NCI-H187 treated with DMSO at 0.1 percent for 48 hours (cell line): Measurements from ENCODE around the gene CAVIN1.
"Not testable (repeated sequence)": the region's sequence is repeated elsewhere in the genome, so short reads cannot be mapped to it uniquely, and the experiment has no call there.

Experiments used
- DNase-seq: peaks from one replicate; lab custom pipeline; 2025; lab: John Stamatoyannopoulos, UW

Gene CAVIN1

GRCh38 chr17:42429726-42430447, 6.8 kb upstream of the CAVIN1 start:
- no peak for DNase-seq

DNA sequence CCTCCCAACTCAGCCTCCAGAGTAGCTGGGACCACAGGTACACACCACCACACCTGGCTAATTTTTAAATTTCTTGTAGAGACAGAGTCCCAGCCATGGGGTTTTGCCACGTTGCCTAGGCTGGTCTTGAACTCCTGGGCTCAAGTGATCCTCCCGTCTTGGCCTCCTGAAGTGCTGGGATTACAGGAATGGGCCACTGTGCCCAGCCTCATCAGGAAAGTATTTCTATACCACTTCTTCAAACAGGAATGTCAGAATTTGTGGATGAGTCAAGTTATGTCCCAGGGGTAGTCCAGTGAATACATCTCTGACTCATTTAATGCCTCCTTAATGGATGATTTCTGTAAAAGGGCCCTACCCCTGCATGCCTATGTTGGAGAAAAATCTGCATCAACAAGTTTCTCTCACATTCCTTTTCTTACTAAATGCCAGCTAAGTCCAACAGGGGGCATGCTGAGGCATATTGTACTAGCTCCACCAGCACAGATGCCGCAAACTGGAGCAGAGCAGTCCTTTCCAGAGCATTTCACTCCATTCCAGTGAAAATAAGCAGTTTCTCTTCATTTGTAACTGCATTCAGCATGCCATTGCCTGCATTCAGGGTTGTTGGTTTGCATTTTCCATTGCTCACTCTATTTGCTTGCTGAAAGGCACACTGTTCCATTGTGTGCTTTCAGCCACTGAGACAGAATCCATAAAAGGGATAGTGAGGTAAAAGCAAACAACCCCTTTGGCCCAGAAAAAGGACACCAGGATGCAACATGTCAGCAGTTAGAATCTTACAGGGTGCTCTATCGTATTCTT, 5.3 kb upstream of the CAVIN1 start:
- no peak for DNase-seq

DNA sequence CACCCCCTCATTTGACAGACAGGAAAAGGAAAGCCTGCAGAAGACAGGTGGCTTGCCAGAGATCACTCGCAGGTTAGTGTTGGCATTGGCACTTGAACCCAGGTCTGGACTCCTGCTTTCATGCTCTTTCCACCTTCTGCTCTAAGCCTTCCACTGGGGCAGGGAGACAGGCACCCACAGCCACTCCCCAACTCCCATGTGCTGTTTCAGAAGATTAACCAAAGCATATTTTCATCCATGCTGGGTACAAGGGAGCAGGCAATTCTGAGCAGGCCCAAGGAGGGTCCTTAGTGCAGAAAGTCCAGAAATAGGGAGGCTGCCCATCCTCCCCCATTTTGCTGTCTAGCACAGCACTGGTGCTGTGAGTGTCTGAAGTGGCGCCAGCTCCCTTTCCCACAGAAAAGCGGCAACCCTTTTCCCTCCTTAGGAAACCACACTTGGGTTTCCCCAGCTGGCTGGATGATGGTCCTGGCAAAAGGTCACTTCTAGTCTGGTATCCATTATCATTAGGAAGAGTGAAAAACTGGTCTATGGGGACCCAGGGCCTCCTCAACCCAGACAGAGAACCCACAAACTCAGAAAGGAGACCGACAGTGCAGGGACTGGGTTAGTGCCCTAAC, 2.0 kb upstream of the CAVIN1 start:
- DNase-seq: no peak

- DNase-seq: no peak
Measured at GRCh38 chr17:42423766-42424165, 710 bp upstream of the CAVIN1 start.

- DNase-seq: no peak
Measured at GRCh38 chr17:42422412-42422957, 571 bp downstream of the CAVIN1 start.

- DNase-seq: no peak
Measured at GRCh38 chr17:42421507-42422338, 1.3 kb downstream of the CAVIN1 start.

DNA sequence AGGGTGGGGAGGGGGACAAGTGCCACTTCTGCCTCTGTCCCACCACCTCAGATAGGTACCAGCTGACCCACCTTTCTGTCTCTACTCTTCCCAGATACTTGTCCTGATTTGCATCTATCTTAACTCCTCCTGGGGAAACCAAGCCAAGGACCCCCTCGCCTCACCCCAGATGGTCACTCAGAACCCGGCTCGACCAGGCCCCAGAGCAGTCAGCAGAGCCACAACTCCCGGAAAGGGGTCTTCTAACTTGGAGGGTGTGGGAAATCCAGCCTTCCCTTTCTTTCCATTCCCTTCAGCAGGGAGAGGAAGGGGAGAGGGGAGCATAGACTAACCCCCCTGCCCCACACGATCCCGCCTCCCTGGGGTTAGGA, 1.9 kb downstream of the CAVIN1 start:
- DNase-seq: no peak

- not testable (repeated sequence) for DNase-seq
Measured at GRCh38 chr17:42417981-42418380, 5.1 kb downstream of the CAVIN1 start.

GRCh38 chr17:42414704-42415409, 8.2 kb downstream of the CAVIN1 start:
- no peak for DNase-seq

DNA sequence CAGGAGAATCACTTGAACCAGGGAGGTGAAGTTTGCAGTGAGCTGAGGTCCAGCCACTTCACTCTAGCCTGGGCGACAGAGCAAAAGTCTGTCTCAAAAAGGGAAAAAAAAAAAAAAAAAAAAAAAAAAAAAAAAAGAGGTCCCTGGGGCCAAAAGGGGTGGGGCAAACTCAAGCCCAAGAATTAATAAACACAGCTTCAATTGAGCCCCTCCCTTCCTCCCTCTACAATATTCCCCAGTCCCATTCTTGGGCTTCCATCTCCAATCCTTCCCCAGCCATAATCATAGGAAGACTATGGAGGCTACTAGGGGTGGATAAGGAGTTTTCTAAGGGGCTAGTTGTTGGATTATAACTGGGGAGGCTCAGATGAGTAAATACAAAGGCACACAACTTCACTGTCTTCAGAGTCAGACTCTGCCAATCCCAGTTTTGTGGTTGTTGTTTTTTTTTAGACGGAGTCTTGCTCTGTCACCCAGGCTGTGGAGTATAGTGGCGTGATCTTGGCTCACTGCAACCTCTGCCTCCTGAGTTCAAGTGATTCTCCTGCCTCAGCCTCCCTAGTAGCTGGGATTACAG, 9.5 kb downstream of the CAVIN1 start:
- DNase-seq: no peak

DNA sequence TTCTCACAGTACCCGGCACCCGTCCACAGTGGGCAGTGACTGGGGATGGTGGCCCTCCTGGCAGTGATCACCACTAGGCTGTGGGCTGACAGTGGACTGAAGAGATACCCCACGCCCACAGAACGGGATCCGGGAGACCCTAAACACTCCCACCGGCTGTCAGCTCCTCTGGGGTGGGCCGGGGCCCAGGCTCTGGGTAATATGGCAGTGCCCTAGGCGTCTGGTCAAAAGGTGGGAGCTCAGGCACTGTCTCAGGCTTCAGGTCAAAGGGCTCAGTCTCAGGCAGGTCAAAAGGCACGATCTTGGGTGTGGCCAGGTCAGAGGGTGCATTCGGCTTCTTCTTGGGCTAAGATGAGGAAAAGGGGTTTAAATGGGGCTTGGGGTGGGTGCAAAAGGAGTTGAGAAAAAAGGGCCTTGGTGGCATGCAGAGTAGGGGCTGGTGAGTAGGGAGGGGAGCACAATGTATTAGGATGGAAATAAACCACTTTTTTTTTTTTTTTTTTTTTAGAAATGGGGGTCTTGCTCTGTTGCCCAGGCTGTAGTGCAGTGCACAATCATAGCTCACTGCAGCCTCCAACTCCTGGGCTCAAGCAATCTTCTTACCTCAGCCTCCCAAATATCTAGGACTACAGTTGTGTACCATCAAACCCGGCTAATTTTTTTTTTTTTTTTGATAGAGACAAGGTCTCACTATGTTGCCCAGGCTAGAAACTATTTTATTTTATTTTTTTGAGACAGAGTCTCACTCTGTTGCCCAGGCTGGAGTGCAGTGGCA, 11.0 kb downstream of the CAVIN1 start:
- no peak for DNase-seq

GRCh38 chr17:42411361-42411760, 11.7 kb downstream of the CAVIN1 start:
- no peak for DNase-seq

DNA sequence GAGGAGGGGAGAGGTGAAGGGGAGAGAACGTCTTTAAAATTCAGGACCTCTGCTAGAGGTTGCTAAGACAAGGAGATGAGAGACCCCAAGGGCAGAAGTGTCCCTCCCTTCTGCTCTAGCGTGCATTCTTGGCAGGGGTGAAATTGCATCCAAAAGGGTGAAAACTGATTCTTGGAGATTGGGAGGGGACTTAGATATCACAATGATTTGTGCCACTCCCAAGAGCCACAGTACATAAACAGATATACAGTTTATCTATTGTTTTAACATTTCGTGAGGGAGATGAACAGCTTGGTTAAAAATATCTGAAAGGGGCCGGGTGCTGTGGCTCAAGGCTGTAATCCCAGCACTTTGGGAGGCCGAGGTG, 12.8 kb downstream of the CAVIN1 start:
- no peak for DNase-seq

DNA sequence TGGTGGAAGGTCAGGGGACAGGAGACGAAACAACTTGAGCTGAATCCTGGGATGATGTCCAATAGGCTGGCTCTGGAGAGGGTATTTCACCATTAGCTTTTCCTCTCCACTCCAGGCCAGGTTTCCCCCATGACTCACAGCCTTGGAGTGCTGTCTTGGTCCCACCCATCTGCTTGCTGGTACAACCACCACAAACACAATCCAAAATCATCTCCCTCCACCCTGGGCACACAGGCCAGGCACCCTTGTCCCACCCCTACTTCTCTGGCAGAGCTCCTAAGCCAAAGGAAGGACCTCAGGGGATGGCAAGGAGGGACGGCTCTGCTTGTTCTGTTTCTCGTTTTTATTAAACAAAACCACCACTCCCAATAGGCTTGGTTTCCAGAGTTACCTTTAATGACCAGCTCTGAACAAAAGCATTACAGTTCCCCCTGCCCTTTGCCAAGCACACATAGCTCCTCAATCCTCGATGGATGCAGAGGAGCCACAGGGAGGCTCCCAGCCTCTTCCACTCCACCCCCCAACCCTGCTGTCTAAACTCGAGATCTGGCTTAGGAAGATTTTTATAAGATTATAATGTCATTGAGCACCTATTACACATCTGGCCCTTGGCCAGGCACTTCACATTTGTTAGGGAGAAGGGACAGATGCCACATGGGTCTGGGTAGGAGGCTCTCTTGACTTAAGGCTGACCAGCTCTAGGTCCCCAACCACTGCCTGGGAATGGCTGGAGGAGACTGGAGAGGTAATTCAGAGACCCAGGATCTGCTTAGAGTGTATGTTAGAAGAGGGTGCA, 13.3 kb downstream of the CAVIN1 start:
- no peak for DNase-seq

GRCh38 chr17:42408061-42408460, 15.0 kb downstream of the CAVIN1 start:
- no peak for DNase-seq

GRCh38 chr17:42407289-42407836, 15.7 kb downstream of the CAVIN1 start:
- DNase-seq: no peak

GRCh38 chr17:42406615-42407288, 16.3 kb downstream of the CAVIN1 start:
- DNase-seq: no peak

DNA sequence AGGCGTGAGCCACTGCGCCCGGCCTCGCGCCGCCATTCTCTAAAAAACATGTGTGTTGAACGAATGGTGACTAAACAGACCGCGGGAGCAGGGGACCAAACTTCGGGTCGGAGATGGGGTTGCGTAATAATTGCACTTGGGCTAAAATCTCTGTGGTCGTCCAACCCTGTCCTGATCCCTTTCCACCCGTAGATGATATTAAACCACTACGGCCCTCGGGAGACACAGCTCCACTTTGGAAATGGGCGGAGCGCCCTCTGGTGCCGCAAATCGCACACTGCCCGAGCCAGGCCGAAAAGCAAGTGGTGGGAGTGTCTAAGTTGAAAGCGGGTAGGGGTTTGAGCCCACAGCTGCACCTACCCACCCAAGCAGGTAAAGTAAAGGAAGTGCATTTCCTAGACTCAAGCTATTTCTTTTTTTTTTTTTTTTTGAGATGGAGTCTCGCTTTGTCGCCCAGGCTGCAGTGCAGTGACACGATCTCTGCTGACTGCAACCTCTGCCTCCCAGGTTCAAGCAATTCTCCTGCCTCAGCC, 17.0 kb downstream of the CAVIN1 start:
- DNase-seq: no peak
